ENCODE measurements around the gene TIMELESS.

DNA sequence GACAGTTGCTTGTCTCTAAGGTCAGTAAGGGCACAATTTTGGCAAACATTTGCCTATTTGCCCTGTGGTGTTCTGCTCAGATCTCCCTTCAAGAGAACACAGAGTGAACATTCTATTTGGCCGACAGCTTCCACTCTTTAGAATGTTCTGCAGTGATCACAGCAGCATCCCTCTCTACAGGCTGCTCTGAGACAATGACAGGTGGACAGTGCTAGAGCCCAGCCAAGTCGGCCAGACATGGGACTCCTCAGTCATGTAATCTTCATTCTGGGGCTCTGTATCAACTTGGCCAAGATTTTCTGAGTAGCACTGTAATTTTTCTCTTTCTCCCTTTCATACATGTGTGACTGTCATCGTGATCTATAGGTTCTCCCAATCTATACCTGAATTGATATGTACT lies 34.8 kb downstream of the TIMELESS start:
- TF ChIP-seq, protein P1, sequence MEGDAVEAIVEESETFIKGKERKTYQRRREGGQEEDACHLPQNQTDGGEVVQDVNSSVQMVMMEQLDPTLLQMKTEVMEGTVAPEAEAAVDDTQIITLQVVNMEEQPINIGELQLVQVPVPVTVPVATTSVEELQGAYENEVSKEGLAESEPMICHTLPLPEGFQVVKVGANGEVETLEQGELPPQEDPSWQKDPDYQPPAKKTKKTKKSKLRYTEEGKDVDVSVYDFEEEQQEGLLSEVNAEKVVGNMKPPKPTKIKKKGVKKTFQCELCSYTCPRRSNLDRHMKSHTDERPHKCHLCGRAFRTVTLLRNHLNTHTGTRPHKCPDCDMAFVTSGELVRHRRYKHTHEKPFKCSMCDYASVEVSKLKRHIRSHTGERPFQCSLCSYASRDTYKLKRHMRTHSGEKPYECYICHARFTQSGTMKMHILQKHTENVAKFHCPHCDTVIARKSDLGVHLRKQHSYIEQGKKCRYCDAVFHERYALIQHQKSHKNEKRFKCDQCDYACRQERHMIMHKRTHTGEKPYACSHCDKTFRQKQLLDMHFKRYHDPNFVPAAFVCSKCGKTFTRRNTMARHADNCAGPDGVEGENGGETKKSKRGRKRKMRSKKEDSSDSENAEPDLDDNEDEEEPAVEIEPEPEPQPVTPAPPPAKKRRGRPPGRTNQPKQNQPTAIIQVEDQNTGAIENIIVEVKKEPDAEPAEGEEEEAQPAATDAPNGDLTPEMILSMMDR (IDR thresholded peaks at IDR 0.05; ENCODE audit: low read depth, low read length, missing input control) = no peak
- TF ChIP-seq RAD21 (IDR thresholded peaks at IDR 0.05) = no peak
- no peak for TF ChIP-seq SP1 (IDR thresholded peaks at IDR 0.05)
- TF ChIP-seq, protein P2, sequence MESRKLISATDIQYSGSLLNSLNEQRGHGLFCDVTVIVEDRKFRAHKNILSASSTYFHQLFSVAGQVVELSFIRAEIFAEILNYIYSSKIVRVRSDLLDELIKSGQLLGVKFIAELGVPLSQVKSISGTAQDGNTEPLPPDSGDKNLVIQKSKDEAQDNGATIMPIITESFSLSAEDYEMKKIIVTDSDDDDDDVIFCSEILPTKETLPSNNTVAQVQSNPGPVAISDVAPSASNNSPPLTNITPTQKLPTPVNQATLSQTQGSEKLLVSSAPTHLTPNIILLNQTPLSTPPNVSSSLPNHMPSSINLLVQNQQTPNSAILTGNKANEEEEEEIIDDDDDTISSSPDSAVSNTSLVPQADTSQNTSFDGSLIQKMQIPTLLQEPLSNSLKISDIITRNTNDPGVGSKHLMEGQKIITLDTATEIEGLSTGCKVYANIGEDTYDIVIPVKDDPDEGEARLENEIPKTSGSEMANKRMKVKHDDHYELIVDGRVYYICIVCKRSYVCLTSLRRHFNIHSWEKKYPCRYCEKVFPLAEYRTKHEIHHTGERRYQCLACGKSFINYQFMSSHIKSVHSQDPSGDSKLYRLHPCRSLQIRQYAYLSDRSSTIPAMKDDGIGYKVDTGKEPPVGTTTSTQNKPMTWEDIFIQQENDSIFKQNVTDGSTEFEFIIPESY (IDR thresholded peaks at IDR 0.05) = no peak
- no peak for TF ChIP-seq TAF1 (conservative IDR thresholded peaks at IDR 0.05)

Data from liver (tissue), 3 donors.